Stomach (tissue), 9 donors: ENCODE measurements around the gene GRSF1. TPM values are rescaled to one million over a fixed set of nuclear protein-coding genes. Genes with fewer than 3 reads are reported as not detected.

Experiments used
- DNase-seq, 2 donors: peaks; one replicate each; pipeline versions ENCODE4 v3.0.0 to v3.0.0-alpha.2; 2013 to 2019
- H3K27ac ChIP-seq, 5 donors: fragments of 200-600 bp in 4 of 5; sonication (generic) in 4 of 5; one replicate each; pipeline ENCODE4 v1.5.1; 2013 to 2019; ENCODE audit warnings: mild to moderate bottlenecking in 1 of 5, moderate library complexity in 1 of 5
- H3K27me3 ChIP-seq, 3 donors: fragments of 200-600 bp; sonication (generic); one replicate each; pipeline ENCODE4 v1.5.1; 2017 to 2019; ENCODE audit warnings: mixed run types in 1 of 3
- H3K36me3 ChIP-seq, 4 donors: fragments of 200-600 bp; sonication (generic); 1 replicate in 3 of 4; 2 replicates in 1 of 4; pipeline ENCODE4 v1.5.1; 2016 to 2019
- H3K4me1 ChIP-seq, 4 donors: fragments of 200-600 bp; sonication (generic); one replicate each; pipeline ENCODE4 v1.5.1; 2016 to 2019
- H3K4me3 ChIP-seq, 4 donors: fragments of 200-600 bp; sonication (generic) in 3 of 4; one replicate each; pipeline ENCODE4 v1.5.1; 2016 to 2019; ENCODE audit warnings: mild to moderate bottlenecking in 1 of 4
- H3K9me3 ChIP-seq, 4 donors: fragments of 200-600 bp; sonication (generic); one replicate each; pipeline ENCODE4 v1.5.1; 2016 to 2019
- CTCF ChIP-seq, 7 experiments: fragments of 450-650 bp in 4 of 7; fragments of 200-600 bp in 3 of 7; sonication (generic) in 3 of 7; IDR thresholded peaks; one replicate each; pipeline ENCODE4 v1.5.1; 2016 to 2019; ENCODE audit warnings: antibody characterized with exemption in 7 of 7, control low read depth in 2 of 7, mild to moderate bottlenecking in 1 of 7
- EP300 ChIP-seq: sonication (generic); formaldehyde crosslinking; IDR thresholded peaks from one replicate; pipeline ENCODE4 v1.6.1; 2017; ENCODE audit warnings: antibody characterized with exemption
- POLR2A ChIP-seq, 4 donors: fragments of 450-650 bp; IDR thresholded peaks; one replicate each; pipeline ENCODE4 v1.6.1; 2016; ENCODE audit warnings: antibody characterized with exemption in 4 of 4, control low read depth in 2 of 4, mild to moderate bottlenecking in 1 of 4, moderate library complexity in 1 of 4
- POLR2AphosphoS5 ChIP-seq, 3 donors: sonication (generic); formaldehyde crosslinking; IDR thresholded peaks; one replicate each; pipeline ENCODE4 v1.6.1; 2016; ENCODE audit warnings: antibody characterized with exemption in 3 of 3
- WGBS, 5 donors: extraction: QIAGEN DNeasy Blood & Tissue Kit in 3 of 5; methylation state at CpG; one replicate each; pipeline versions ENCODE4 v1.1.5 to v1.1.7; 2013 to 2018; 5-methylcytosine and 5-hydroxymethylcytosine counted together
- intact Hi-C: fragments of 100-400 bp; cut with DNase I; formaldehyde crosslinking; loops from one replicate; pipeline ENCODE4 v1.15.1; 2023; ENCODE audit warnings: low total_unique reads
- polyA plus RNA-seq, 3 donors: library from polyadenylated mRNA; stranded (reverse); fragments of 200-250 nt; gene quantifications; one replicate each; pipeline ENCODE4 v1.2.3, GENCODE V29; 2013
- total RNA-seq, 5 donors: library from RNA; depleted of rRNA; stranded (reverse); fragments of >200 nt; gene quantifications; one replicate each; pipeline versions ENCODE4 v1.1.0 to v1.2.3, GENCODE V29; 2014 to 2016
- donor health status: healthy with polysubstance abuse.
- donor health status: Bipolar disorder and iron deficiency.
- donor health status: healthy.

Gene GRSF1
- total and polyA plus RNA-seq, 8 donors = 24.0 to 86.5 (median 56.4) TPM

GRCh38 chr4:70831293-70831692, 8.4 kb downstream of the GRSF1 start:
- no peak for DNase-seq
- intact Hi-C loops = no loop called here

GRCh38 chr4:70830054-70830453, 9.6 kb downstream of the GRSF1 start:
- no peaks in the 10 kb centered on the region for H3K27me3 ChIP-seq
- no peak overlapping the region for H3K4me3 ChIP-seq
- WGBS, 5 donors = 88 to 96% (median 92%) methylated on average over 9 of the region's 9 CpGs
- no peaks in the 10 kb centered on the region for H3K9me3 ChIP-seq
- H3K27ac ChIP-seq = no peak overlapping the region
- DNase-seq = no peak
- H3K4me1 ChIP-seq = peaks cover 0 to 3% (median 0%) of the 10 kb centered on the region in 4 donors
- no peak for TF ChIP-seq POLR2AphosphoS5 (IDR thresholded peaks at IDR 0.05)
- no peak for TF ChIP-seq POLR2A (IDR thresholded peaks at IDR 0.05)
- no peak for TF ChIP-seq EP300
- TF ChIP-seq CTCF (IDR thresholded peaks at IDR 0.05) = no peak
- intact Hi-C loops = no loop called here
- peaks cover 73 to 100% (median 98%) of the 10 kb centered on the region in 4 donors for H3K36me3 ChIP-seq

More at GRCh38 chr4:70831293-70831692, 8.4 kb downstream of the GRSF1 start:
- H3K27me3 ChIP-seq = no peaks in the 10 kb centered on the region
- no peaks in the 10 kb centered on the region for H3K9me3 ChIP-seq
- H3K4me3 ChIP-seq = no peak overlapping the region
- whole genome bisulfite sequencing, 5 donors = 90 to 96% (median 93%) methylated on average over 4 of the region's 4 CpGs
- H3K36me3 ChIP-seq = peaks cover 61 to 97% (median 94%) of the 10 kb centered on the region in 4 donors
- no peak for TF ChIP-seq POLR2AphosphoS5 (IDR thresholded peaks at IDR 0.05)
- TF ChIP-seq CTCF (IDR thresholded peaks at IDR 0.05) = no peak
- TF ChIP-seq EP300 = no peak
- TF ChIP-seq POLR2A (IDR thresholded peaks at IDR 0.05) = no peak
- H3K27ac ChIP-seq = no peak overlapping the region
- H3K4me1 ChIP-seq = peaks cover 0 to 13% (median 7%) of the 10 kb centered on the region in 4 donors

GRCh38 chr4:70829492-70829891, 10.2 kb downstream of the GRSF1 start:
- no peak overlapping the region for H3K27ac ChIP-seq
- H3K27me3 ChIP-seq = no peaks in the 10 kb centered on the region
- intact Hi-C loops = no loop called here
- no peaks in the 10 kb centered on the region for H3K4me1 ChIP-seq
- H3K36me3 ChIP-seq = peaks cover 73 to 100% (median 98%) of the 10 kb centered on the region in 4 donors
- no peak for DNase-seq
- WGBS, 5 donors = 83 to 96% (median 96%) methylated on average over 1 of the region's 1 CpG
- no peak overlapping the region for H3K4me3 ChIP-seq
- H3K9me3 ChIP-seq = no peaks in the 10 kb centered on the region
- TF ChIP-seq EP300 (no peak), CTCF (IDR thresholded peaks at IDR 0.05) (no peak), POLR2AphosphoS5 (IDR thresholded peaks at IDR 0.05) (no peak), POLR2A (IDR thresholded peaks at IDR 0.05) (no peak)

- no peaks in the 10 kb centered on the region for H3K9me3 ChIP-seq
- H3K4me1 ChIP-seq = no peaks in the 10 kb centered on the region
- H3K4me3 ChIP-seq = no peak overlapping the region
- no peak for TF ChIP-seq CTCF (IDR thresholded peaks at IDR 0.05)
- no peak for TF ChIP-seq EP300
- no peak for TF ChIP-seq POLR2AphosphoS5 (IDR thresholded peaks at IDR 0.05)
- TF ChIP-seq POLR2A (IDR thresholded peaks at IDR 0.05) = no peak
- H3K27ac ChIP-seq = no peak overlapping the region
- H3K36me3 ChIP-seq = peaks cover 73 to 100% (median 98%) of the 10 kb centered on the region in 4 donors
- 96 to 100% (median 99%) methylated on average over 3 of the region's 3 CpGs for WGBS, 5 donors
- no peak for DNase-seq
- no peaks in the 10 kb centered on the region for H3K27me3 ChIP-seq
- intact Hi-C loops = no loop called here
Measured at GRCh38 chr4:70829015-70829414, 10.7 kb downstream of the GRSF1 start.
